Measurements from ENCODE around the gene FAM20C. TPM values are rescaled to one million over a fixed set of nuclear protein-coding genes. Genes with fewer than 3 reads are reported as not detected.

Gene FAM20C
- total and polyA plus RNA-seq, 2 of the 8 experiments (the other 6 are each of a cell fraction or from before 2014, with no cell fraction given) = 9.5 to 34.8 TPM

- TF ChIP-seq, protein P1, sequence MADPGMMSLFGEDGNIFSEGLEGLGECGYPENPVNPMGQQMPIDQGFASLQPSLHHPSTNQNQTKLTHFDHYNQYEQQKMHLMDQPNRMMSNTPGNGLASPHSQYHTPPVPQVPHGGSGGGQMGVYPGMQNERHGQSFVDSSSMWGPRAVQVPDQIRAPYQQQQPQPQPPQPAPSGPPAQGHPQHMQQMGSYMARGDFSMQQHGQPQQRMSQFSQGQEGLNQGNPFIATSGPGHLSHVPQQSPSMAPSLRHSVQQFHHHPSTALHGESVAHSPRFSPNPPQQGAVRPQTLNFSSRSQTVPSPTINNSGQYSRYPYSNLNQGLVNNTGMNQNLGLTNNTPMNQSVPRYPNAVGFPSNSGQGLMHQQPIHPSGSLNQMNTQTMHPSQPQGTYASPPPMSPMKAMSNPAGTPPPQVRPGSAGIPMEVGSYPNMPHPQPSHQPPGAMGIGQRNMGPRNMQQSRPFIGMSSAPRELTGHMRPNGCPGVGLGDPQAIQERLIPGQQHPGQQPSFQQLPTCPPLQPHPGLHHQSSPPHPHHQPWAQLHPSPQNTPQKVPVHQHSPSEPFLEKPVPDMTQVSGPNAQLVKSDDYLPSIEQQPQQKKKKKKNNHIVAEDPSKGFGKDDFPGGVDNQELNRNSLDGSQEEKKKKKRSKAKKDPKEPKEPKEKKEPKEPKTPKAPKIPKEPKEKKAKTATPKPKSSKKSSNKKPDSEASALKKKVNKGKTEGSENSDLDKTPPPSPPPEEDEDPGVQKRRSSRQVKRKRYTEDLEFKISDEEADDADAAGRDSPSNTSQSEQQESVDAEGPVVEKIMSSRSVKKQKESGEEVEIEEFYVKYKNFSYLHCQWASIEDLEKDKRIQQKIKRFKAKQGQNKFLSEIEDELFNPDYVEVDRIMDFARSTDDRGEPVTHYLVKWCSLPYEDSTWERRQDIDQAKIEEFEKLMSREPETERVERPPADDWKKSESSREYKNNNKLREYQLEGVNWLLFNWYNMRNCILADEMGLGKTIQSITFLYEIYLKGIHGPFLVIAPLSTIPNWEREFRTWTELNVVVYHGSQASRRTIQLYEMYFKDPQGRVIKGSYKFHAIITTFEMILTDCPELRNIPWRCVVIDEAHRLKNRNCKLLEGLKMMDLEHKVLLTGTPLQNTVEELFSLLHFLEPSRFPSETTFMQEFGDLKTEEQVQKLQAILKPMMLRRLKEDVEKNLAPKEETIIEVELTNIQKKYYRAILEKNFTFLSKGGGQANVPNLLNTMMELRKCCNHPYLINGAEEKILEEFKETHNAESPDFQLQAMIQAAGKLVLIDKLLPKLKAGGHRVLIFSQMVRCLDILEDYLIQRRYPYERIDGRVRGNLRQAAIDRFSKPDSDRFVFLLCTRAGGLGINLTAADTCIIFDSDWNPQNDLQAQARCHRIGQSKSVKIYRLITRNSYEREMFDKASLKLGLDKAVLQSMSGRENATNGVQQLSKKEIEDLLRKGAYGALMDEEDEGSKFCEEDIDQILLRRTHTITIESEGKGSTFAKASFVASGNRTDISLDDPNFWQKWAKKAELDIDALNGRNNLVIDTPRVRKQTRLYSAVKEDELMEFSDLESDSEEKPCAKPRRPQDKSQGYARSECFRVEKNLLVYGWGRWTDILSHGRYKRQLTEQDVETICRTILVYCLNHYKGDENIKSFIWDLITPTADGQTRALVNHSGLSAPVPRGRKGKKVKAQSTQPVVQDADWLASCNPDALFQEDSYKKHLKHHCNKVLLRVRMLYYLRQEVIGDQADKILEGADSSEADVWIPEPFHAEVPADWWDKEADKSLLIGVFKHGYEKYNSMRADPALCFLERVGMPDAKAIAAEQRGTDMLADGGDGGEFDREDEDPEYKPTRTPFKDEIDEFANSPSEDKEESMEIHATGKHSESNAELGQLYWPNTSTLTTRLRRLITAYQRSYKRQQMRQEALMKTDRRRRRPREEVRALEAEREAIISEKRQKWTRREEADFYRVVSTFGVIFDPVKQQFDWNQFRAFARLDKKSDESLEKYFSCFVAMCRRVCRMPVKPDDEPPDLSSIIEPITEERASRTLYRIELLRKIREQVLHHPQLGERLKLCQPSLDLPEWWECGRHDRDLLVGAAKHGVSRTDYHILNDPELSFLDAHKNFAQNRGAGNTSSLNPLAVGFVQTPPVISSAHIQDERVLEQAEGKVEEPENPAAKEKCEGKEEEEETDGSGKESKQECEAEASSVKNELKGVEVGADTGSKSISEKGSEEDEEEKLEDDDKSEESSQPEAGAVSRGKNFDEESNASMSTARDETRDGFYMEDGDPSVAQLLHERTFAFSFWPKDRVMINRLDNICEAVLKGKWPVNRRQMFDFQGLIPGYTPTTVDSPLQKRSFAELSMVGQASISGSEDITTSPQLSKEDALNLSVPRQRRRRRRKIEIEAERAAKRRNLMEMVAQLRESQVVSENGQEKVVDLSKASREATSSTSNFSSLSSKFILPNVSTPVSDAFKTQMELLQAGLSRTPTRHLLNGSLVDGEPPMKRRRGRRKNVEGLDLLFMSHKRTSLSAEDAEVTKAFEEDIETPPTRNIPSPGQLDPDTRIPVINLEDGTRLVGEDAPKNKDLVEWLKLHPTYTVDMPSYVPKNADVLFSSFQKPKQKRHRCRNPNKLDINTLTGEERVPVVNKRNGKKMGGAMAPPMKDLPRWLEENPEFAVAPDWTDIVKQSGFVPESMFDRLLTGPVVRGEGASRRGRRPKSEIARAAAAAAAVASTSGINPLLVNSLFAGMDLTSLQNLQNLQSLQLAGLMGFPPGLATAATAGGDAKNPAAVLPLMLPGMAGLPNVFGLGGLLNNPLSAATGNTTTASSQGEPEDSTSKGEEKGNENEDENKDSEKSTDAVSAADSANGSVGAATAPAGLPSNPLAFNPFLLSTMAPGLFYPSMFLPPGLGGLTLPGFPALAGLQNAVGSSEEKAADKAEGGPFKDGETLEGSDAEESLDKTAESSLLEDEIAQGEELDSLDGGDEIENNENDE (IDR thresholded peaks at IDR 0.05; ENCODE audit: insufficient replicate concordance, low read length) = no peak
- TF ChIP-seq TCF12 (IDR thresholded peaks at IDR 0.05; ENCODE audit: low read depth, low read length) (no peak), KDM5A (IDR thresholded peaks at IDR 0.05; ENCODE audit: low read length) (no peak), SUZ12 (IDR thresholded peaks at IDR 0.05; ENCODE audit: low read length) (no peak), BACH1 (IDR thresholded peaks at IDR 0.05; ENCODE audit: low read length) (no peak), SRF (IDR thresholded peaks at IDR 0.05; ENCODE audit: low read depth, low read length) (no peak), PHF8 (conservative IDR thresholded peaks at IDR 0.05; ENCODE audit: low read depth, low read length) (no peak), NRF1 (IDR thresholded peaks at IDR 0.05; ENCODE audit: low read depth, low read length) (no peak), EZH2 (IDR thresholded peaks at IDR 0.05; ENCODE audit: low read depth, low read length, severe bottlenecking) (no peak), RBBP5 (IDR thresholded peaks at IDR 0.05; ENCODE audit: borderline replicate concordance, low read depth, low read length) (no peak)
Measured at GRCh38 chr7:216360-217300, 24.3 kb downstream of the FAM20C start (continued).
